ENCODE data around the gene CELF4.

Gene CELF4

DNA sequence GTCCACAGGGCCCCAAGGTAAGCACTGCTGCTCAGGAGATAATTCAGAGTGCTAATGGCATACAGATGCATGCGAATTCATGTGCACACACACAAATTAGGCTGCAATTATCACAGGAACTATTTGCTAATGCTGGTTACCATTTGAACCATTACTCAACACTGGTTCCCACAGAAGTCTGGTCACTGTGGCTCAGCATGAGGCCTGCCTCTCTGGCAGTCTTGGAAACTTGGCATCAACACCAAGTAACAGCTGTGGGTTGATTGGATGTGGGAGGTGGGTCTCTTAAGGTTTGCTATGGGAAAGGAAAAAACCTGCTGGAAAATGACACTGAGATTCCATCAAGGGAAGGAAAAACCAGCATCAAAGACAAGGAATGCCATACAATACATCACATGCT lies 105.0 kb downstream of the CELF4 start:
- DNase-seq (ENCODE audit: low read depth in 1 of 2, low spot score in 1 of 2): no peak
- TF ChIP-seq, protein P1, sequence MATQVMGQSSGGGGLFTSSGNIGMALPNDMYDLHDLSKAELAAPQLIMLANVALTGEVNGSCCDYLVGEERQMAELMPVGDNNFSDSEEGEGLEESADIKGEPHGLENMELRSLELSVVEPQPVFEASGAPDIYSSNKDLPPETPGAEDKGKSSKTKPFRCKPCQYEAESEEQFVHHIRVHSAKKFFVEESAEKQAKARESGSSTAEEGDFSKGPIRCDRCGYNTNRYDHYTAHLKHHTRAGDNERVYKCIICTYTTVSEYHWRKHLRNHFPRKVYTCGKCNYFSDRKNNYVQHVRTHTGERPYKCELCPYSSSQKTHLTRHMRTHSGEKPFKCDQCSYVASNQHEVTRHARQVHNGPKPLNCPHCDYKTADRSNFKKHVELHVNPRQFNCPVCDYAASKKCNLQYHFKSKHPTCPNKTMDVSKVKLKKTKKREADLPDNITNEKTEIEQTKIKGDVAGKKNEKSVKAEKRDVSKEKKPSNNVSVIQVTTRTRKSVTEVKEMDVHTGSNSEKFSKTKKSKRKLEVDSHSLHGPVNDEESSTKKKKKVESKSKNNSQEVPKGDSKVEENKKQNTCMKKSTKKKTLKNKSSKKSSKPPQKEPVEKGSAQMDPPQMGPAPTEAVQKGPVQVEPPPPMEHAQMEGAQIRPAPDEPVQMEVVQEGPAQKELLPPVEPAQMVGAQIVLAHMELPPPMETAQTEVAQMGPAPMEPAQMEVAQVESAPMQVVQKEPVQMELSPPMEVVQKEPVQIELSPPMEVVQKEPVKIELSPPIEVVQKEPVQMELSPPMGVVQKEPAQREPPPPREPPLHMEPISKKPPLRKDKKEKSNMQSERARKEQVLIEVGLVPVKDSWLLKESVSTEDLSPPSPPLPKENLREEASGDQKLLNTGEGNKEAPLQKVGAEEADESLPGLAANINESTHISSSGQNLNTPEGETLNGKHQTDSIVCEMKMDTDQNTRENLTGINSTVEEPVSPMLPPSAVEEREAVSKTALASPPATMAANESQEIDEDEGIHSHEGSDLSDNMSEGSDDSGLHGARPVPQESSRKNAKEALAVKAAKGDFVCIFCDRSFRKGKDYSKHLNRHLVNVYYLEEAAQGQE (IDR thresholded peaks at IDR 0.05; ENCODE audit: insufficient replicate concordance, low read depth): no peak
- TF ChIP-seq, protein P2, sequence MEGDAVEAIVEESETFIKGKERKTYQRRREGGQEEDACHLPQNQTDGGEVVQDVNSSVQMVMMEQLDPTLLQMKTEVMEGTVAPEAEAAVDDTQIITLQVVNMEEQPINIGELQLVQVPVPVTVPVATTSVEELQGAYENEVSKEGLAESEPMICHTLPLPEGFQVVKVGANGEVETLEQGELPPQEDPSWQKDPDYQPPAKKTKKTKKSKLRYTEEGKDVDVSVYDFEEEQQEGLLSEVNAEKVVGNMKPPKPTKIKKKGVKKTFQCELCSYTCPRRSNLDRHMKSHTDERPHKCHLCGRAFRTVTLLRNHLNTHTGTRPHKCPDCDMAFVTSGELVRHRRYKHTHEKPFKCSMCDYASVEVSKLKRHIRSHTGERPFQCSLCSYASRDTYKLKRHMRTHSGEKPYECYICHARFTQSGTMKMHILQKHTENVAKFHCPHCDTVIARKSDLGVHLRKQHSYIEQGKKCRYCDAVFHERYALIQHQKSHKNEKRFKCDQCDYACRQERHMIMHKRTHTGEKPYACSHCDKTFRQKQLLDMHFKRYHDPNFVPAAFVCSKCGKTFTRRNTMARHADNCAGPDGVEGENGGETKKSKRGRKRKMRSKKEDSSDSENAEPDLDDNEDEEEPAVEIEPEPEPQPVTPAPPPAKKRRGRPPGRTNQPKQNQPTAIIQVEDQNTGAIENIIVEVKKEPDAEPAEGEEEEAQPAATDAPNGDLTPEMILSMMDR (IDR thresholded peaks at IDR 0.05; ENCODE audit: insufficient read depth, low read length): no peak
- no peak for TF ChIP-seq GABPA (IDR thresholded peaks at IDR 0.05; ENCODE audit: low read depth)
- no peak for TF ChIP-seq SPI1 (IDR thresholded peaks at IDR 0.05; ENCODE audit: borderline replicate concordance, low read depth)
- TF ChIP-seq POLR2AphosphoS5 (IDR thresholded peaks at IDR 0.05; ENCODE audit: low read depth): no peak
- H3K4me3 ChIP-seq (replicated peaks; ENCODE audit: insufficient read depth, low read length): no peak overlapping the region
- no peak overlapping the region for H3K27ac ChIP-seq (replicated peaks)
- no peaks in the 10 kb centered on the region for H3K27me3 ChIP-seq (ENCODE audit: insufficient read depth, poor library complexity, severe bottlenecking)

DNA sequence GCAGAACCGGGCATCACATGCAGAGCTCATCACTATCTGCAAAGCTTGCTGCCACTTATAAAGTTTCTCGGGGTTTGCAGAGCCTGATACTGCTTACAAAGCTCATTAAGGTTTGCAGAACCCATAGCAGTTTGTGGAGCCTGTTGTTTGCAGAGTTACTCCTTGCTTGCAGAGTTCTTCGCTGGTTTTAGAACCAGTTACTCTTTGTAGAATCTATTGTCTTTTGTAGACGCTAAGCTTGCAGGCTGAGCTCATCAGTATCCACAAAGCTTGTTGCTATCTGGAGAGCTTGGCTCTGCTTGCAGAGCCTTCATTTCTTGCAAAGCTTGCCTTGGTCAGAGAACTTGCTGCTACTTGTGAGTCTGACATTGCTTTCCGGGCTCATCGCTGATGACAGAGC lies 106.9 kb downstream of the CELF4 start:
- Histone ChIP-seq H3K27me3 (ENCODE audit: insufficient read depth, poor library complexity, severe bottlenecking) (no peaks in the 10 kb centered on the region), H3K27ac (replicated peaks) (no peak overlapping the region), H3K4me3 (replicated peaks; ENCODE audit: insufficient read depth, low read length) (no peak overlapping the region)
- DNase-seq (ENCODE audit: low read depth in 1 of 2, low spot score in 1 of 2): no peak
- TF ChIP-seq POLR2AphosphoS5 (IDR thresholded peaks at IDR 0.05; ENCODE audit: low read depth) (no peak), GABPA (IDR thresholded peaks at IDR 0.05; ENCODE audit: low read depth) (no peak), SPI1 (IDR thresholded peaks at IDR 0.05; ENCODE audit: borderline replicate concordance, low read depth) (no peak)
- TF ChIP-seq, protein P1 (IDR thresholded peaks at IDR 0.05; ENCODE audit: insufficient replicate concordance, low read depth): no peak
- TF ChIP-seq, protein P2 (IDR thresholded peaks at IDR 0.05; ENCODE audit: insufficient read depth, low read length): no peak

DNA sequence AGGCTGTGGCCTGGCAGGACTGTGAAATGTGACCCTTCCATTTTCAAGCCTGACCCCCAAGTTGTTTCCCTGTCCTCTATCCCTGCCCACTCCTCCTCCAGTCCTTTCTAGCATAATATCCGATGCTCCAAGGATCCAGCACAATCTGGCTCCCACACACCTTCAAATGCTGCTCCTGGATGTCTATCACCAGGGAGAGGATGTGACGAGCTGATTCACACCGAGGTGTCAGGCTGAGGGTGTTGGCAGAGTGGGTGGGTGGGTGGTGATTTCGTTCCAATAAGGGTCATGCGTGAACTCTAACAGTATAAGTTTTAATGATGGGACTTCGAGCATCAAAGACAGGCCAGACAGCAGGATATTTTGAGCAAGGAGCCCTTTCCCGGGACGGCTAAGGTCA lies 107.8 kb downstream of the CELF4 start:
- no peak for DNase-seq (ENCODE audit: low read depth in 1 of 2, low spot score in 1 of 2)
- TF ChIP-seq GABPA (IDR thresholded peaks at IDR 0.05; ENCODE audit: low read depth): no peak
- Histone ChIP-seq H3K27me3 (ENCODE audit: insufficient read depth, poor library complexity, severe bottlenecking) (no peaks in the 10 kb centered on the region), H3K4me3 (replicated peaks; ENCODE audit: insufficient read depth, low read length) (no peak overlapping the region), H3K27ac (replicated peaks) (no peak overlapping the region)

DNA sequence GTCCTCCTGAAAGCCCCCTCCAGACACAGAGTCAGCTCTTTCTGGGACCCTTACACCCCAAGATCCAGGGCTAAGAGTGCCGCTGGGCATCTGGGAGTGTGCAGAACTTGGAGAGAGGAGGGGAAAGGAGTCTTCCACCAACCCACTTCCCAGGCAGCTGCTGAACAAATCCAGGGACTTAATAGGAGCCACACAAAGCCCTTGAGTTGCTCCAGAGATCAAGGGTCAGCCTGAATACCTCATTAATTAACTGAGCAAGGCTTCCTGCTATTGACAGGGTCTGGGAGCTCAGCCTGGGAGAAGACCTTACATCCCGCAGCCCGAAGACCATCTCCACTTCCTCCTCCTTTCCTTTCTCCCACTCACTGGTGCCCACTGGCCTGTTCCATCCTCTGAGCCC lies 108.3 kb downstream of the CELF4 start:
- no peaks in the 10 kb centered on the region for H3K27me3 ChIP-seq (ENCODE audit: insufficient read depth, poor library complexity, severe bottlenecking)
- H3K27ac ChIP-seq (replicated peaks): no peak overlapping the region
- no peak for DNase-seq (ENCODE audit: low read depth in 1 of 2, low spot score in 1 of 2)
- no peak overlapping the region for H3K4me3 ChIP-seq (replicated peaks; ENCODE audit: insufficient read depth, low read length)
- TF ChIP-seq GABPA (IDR thresholded peaks at IDR 0.05; ENCODE audit: low read depth): no peak
- TF ChIP-seq POLR2AphosphoS5 (IDR thresholded peaks at IDR 0.05; ENCODE audit: low read depth): no peak
- TF ChIP-seq, protein P2 (IDR thresholded peaks at IDR 0.05; ENCODE audit: insufficient read depth, low read length): no peak
- no peak for TF ChIP-seq SPI1 (IDR thresholded peaks at IDR 0.05; ENCODE audit: borderline replicate concordance, low read depth)
- TF ChIP-seq, protein P1 (IDR thresholded peaks at IDR 0.05; ENCODE audit: insufficient replicate concordance, low read depth): no peak
